Upper lobe of left lung (tissue), 6 donors: Measurements from ENCODE around the gene CDADC1. TPM values are rescaled to one million over a fixed set of nuclear protein-coding genes. Genes with fewer than 3 reads are reported as not detected.

ENCODE experiments used
- ATAC-seq, 2 donors: fragments of 200-7000 bp; cut with Tn5 transposase; one replicate each; pipeline ENCODE4 v1.9.1; 2022; ENCODE audit warnings: mild to moderate bottlenecking in 2 of 2, moderate library complexity in 2 of 2; ENCODE audit not compliant: low FRiP score in 2 of 2
- DNase-seq, 2 donors: peaks; one replicate each; pipeline ENCODE4 v3.0.0-alpha.2; 2019 to 2020
- H3K27ac ChIP-seq, 4 donors: fragments of 200-600 bp; sonication (generic); one replicate each; pipeline ENCODE4 v1.5.1; 2016 to 2019
- H3K27me3 ChIP-seq, 4 donors: fragments of 200-600 bp; sonication (generic); one replicate each; pipeline ENCODE4 v1.5.1; 2017 to 2019
- H3K36me3 ChIP-seq, 4 donors: fragments of 200-600 bp; sonication (generic); one replicate each; pipeline ENCODE4 v1.5.1; 2016 to 2019
- H3K4me1 ChIP-seq, 4 donors: fragments of 200-600 bp; sonication (generic); one replicate each; pipeline ENCODE4 v1.5.1; 2018 to 2019
- H3K4me3 ChIP-seq, 4 donors: fragments of 200-600 bp; sonication (generic); one replicate each; pipeline ENCODE4 v1.5.1; 2017 to 2019; ENCODE audit warnings: mild to moderate bottlenecking in 2 of 4, moderate library complexity in 1 of 4
- H3K9me3 ChIP-seq, 4 donors: fragments of 200-600 bp; sonication (generic); one replicate each; pipeline ENCODE4 v1.5.1; 2018 to 2019
- EP300 ChIP-seq, 4 donors: sonication (generic); formaldehyde crosslinking; IDR thresholded peaks; one replicate each; pipeline ENCODE4 v1.5.1; 2017; ENCODE audit warnings: antibody characterized with exemption in 4 of 4, control low read depth in 2 of 4
- POLR2A ChIP-seq, 4 donors: fragments of 450-650 bp; IDR thresholded peaks; one replicate each; pipeline ENCODE4 v1.5.1; 2016 to 2017; ENCODE audit warnings: antibody characterized with exemption in 4 of 4, mild to moderate bottlenecking in 2 of 4
- POLR2AphosphoS5 ChIP-seq, 2 donors: sonication (generic); formaldehyde crosslinking; IDR thresholded peaks; one replicate each; pipeline ENCODE4 v1.5.1; 2017; ENCODE audit warnings: antibody characterized with exemption in 2 of 2
- WGBS, 2 donors: methylation state at CpG; one replicate each; pipeline ENCODE4 v1.1.5; 2017 to 2018; 5-methylcytosine and 5-hydroxymethylcytosine counted together
- total RNA-seq, 6 donors: library from RNA; depleted of rRNA in 4 of 6; stranded (reverse); fragments of >200 nt in 4 of 6; gene quantifications; one replicate each; pipeline versions ENCODE4 v1.1.0 to v1.2.1, GENCODE V29; 2016 to 2021
- TF ChIP-seq, protein P1 (sequence below), 6 experiments: fragments of 450-650 bp in 4 of 6; fragments of 200-600 bp in 2 of 6; sonication (generic) in 2 of 6; IDR thresholded peaks; one replicate each; pipeline ENCODE4 v1.5.1; 2016 to 2019; ENCODE audit warnings: antibody characterized with exemption in 6 of 6
- donor health status: DM: no; HTN: no; CAD: no; lungs with moderate emphysema.
- donor health status: DM: no; HTN: yes; CAD: no; lungs with severe emphysema.

Gene CDADC1
- total RNA-seq, 6 donors from 2014 or later: 4.2 to 16.4 (median 10.6) TPM

DNA sequence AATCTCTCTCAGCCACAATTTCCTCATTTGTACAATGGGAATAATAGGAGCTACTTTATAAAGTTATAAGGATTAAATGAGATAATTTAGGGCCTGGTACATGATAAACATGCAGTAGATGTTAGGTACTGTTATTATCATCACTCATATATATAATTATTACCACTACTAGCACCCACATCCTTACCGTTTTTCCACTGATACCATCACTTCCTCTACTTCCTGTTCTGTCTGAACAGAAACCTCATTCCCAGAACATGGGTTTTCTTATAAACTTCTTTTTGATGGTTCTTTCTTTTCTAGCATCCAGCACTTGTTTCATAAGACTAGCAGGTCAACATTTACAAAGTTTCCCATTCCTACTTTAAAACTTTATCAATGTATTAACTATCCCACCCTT is 6.3 kb downstream of the CDADC1 start:
- whole genome bisulfite sequencing, 2 donors: 38 to 42% methylated on average over 1 of the region's 1 CpG
- ATAC-seq: no peak
- Histone ChIP-seq H3K27ac (no peak overlapping the region), H3K27me3 (no peaks in the 10 kb centered on the region), H3K4me3 (no peak overlapping the region), H3K9me3 (no peaks in the 10 kb centered on the region), H3K36me3 (peaks cover 0 to 27% (median 11%) of the 10 kb centered on the region in 4 donors), H3K4me1 (peaks cover 3 to 15% (median 13%) of the 10 kb centered on the region in 4 donors)
- TF ChIP-seq POLR2A (IDR thresholded peaks at IDR 0.05) (no peak), POLR2AphosphoS5 (IDR thresholded peaks at IDR 0.05) (no peak)
- DNase-seq: no peak

DNA sequence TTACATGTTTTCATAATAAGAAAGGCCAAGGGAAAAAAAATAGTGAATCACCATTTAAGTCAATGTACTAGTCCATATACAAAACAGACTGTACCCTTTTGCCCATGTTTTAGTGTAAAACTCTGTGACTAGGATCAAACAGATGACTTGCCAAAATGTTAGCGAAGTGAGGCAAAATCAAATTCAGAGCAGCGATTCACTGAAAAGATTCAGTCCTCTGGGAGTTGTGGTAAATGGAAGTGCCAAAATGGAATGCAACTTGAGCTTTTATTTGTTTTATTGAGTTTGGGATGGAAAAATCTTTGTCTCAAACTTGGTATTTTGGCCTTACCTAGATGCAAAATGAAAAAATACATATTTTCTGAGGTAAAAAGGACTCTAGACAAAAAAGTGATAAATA is 9.1 kb downstream of the CDADC1 start:
- 88 to 95% methylated on average over 2 of the region's 2 CpGs for WGBS, 2 donors
- Histone ChIP-seq H3K4me3 (no peak overlapping the region), H3K27ac (no peak overlapping the region), H3K27me3 (no peaks in the 10 kb centered on the region), H3K4me1 (no peaks in the 10 kb centered on the region), H3K36me3 (peaks cover 7 to 53% (median 28%) of the 10 kb centered on the region in 4 donors), H3K9me3 (no peaks in the 10 kb centered on the region)
- TF ChIP-seq EP300 (IDR thresholded peaks at IDR 0.05): no peak
- TF ChIP-seq POLR2AphosphoS5 (IDR thresholded peaks at IDR 0.05): no peak
- TF ChIP-seq, protein P1, sequence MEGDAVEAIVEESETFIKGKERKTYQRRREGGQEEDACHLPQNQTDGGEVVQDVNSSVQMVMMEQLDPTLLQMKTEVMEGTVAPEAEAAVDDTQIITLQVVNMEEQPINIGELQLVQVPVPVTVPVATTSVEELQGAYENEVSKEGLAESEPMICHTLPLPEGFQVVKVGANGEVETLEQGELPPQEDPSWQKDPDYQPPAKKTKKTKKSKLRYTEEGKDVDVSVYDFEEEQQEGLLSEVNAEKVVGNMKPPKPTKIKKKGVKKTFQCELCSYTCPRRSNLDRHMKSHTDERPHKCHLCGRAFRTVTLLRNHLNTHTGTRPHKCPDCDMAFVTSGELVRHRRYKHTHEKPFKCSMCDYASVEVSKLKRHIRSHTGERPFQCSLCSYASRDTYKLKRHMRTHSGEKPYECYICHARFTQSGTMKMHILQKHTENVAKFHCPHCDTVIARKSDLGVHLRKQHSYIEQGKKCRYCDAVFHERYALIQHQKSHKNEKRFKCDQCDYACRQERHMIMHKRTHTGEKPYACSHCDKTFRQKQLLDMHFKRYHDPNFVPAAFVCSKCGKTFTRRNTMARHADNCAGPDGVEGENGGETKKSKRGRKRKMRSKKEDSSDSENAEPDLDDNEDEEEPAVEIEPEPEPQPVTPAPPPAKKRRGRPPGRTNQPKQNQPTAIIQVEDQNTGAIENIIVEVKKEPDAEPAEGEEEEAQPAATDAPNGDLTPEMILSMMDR (IDR thresholded peaks at IDR 0.05): no peak
- TF ChIP-seq POLR2A (IDR thresholded peaks at IDR 0.05): no peak
- peak in 1 of 2 donors; percentile 54 for ATAC-seq
- no peak for DNase-seq

DNA sequence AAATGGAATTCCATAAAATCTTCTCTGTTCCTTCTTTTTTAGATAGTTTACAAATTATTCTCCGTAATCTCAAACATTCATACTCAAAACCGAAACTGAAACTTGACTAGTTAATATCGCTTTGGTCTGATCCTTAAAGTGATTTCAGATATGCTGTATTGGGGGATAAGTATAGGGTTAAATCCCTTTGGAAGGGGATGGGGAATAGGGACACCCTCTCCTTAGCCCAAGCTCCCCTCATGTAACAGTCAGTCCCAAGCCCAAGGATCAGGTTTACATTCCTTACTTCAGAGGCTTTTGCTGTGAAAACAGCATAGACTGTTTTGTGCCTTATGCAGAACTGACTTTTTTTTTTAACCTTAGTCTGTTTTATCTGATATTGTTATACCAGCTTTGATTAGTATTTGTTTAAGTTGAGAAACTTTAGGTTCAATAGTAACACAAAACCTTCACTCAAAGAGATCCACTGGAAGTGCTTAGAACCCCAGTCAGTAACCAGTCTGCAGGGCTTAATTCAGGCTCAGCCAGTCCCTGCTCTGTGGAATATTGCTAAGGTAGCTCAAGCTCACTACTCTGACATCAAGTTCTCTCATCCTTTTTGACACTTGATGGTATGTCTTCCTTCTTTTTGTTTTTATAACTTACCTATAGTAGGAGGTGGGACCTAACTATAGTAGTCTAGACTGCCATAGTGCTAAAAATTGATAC is 10.5 kb downstream of the CDADC1 start:
- WGBS, 2 donors: 26 to 36% methylated on average over 3 of the region's 3 CpGs
- no peak for DNase-seq
- peak overlapping the region in 3 of 4 donors; percentile 18 to 43 (median 40) for H3K4me3 ChIP-seq
- H3K36me3 ChIP-seq: peaks cover 7 to 66% (median 30%) of the 10 kb centered on the region in 4 donors
- no peaks in the 10 kb centered on the region for H3K27me3 ChIP-seq
- H3K9me3 ChIP-seq: no peaks in the 10 kb centered on the region
- H3K4me1 ChIP-seq: no peaks in the 10 kb centered on the region
- no peak for ATAC-seq
- H3K27ac ChIP-seq: peak overlapping the region; percentile 23 to 66 (median 44)
- TF ChIP-seq, protein P1 (IDR thresholded peaks at IDR 0.05): no peak
- TF ChIP-seq POLR2AphosphoS5 (IDR thresholded peaks at IDR 0.05) (no peak), POLR2A (IDR thresholded peaks at IDR 0.05) (no peak), EP300 (IDR thresholded peaks at IDR 0.05) (no peak)

DNA sequence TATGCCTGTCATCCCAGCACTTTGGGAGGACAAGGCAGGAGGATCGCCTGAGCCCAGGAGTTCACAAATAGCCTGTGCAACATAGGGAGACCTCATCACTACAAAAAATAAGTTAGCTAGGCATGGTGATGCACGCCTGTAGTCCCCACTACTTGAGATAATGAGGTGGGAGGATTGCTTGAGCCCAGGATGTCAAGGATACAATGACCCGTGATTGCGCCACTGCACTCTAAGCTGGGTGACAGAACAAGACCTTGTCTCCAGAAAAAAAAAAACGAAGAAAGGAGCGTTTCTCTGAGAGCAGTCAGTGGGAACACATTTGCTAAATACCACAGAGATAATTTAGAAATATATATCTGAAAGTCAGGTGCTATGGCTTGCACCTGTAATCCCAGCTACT is 11.9 kb downstream of the CDADC1 start:
- DNase-seq (no peak), ATAC-seq (no peak)
- Histone ChIP-seq H3K27me3 (no peaks in the 10 kb centered on the region), H3K36me3 (peaks cover 7 to 66% (median 30%) of the 10 kb centered on the region in 4 donors), H3K27ac (no peak overlapping the region), H3K4me1 (no peaks in the 10 kb centered on the region), H3K9me3 (no peaks in the 10 kb centered on the region), H3K4me3 (no peak overlapping the region)
- WGBS, 2 donors: 86 to 90% methylated on average over 6 of the region's 6 CpGs
- TF ChIP-seq POLR2A (IDR thresholded peaks at IDR 0.05) (no peak), POLR2AphosphoS5 (IDR thresholded peaks at IDR 0.05) (no peak), EP300 (IDR thresholded peaks at IDR 0.05) (no peak)
- TF ChIP-seq, protein P1 (IDR thresholded peaks at IDR 0.05): no peak

DNA sequence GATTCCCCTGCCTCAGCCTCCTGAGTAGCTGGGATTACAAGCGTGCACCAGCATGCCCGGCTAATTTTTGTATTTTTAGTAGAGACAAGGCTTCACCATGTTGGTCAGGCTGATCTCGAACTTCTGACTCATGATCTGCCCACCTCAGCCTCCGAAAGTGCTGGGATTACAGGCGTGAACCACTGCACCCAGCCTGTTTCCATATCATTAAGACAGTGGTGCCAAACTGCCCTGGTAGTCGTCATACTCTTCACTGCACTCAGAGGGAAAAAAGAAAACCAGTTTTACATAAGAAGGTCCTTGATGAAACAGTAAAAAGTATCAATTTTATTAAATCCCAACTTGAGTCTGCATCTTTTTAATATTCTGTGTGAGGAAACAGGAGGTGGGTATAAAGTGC is 14.9 kb downstream of the CDADC1 start:
- no peak overlapping the region for H3K27ac ChIP-seq
- H3K36me3 ChIP-seq: peaks cover 7 to 52% (median 20%) of the 10 kb centered on the region in 4 donors
- H3K27me3 ChIP-seq: no peaks in the 10 kb centered on the region
- ATAC-seq (no peak), DNase-seq (no peak)
- TF ChIP-seq EP300 (IDR thresholded peaks at IDR 0.05) (no peak), POLR2AphosphoS5 (IDR thresholded peaks at IDR 0.05) (no peak), POLR2A (IDR thresholded peaks at IDR 0.05) (no peak)
- TF ChIP-seq, protein P1 (IDR thresholded peaks at IDR 0.05): no peak
- H3K9me3 ChIP-seq: no peaks in the 10 kb centered on the region
- H3K4me1 ChIP-seq: no peaks in the 10 kb centered on the region
- no peak overlapping the region for H3K4me3 ChIP-seq
- WGBS, 2 donors: 94 to 97% methylated on average over 6 of the region's 6 CpGs
